ENCODE data around the gene PADI4.

Gene PADI4

DNA sequence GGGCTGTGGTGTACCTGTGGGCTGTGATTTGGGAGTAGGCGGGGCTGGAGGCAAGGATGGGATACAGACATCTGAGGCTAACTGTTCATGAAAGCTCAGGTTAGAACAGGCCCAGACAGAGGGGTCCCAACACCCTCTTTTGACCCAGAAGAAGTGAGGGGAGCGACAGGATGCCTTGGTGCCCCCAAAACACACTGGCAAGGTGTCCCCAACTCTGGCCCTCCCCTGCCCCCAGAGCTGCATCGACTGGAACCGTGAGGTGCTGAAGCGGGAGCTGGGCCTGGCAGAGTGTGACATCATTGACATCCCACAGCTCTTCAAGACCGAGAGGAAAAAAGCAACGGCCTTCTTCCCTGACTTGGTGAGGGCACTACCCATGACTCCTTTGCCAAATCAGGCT is 27.6 kb upstream of the PADI4 start:
- TF ChIP-seq POU2F2 (IDR thresholded peaks at IDR 0.05; ENCODE audit: low read depth, low read length), result no peak
- TF ChIP-seq POLR2AphosphoS5 (IDR thresholded peaks at IDR 0.05; ENCODE audit: low read depth, low read length), result no peak
- TF ChIP-seq PAX5 (IDR thresholded peaks at IDR 0.05; ENCODE audit: insufficient read depth, low read length, severe bottlenecking), result no peak
- no peak for TF ChIP-seq TAF1 (IDR thresholded peaks at IDR 0.05; ENCODE audit: low read depth, low read length)
- TF ChIP-seq POLR2A (IDR thresholded peaks at IDR 0.05; ENCODE audit: low read depth, low read length), result no peak
- FAIRE-seq, result no peak
- DNase-seq (ENCODE audit: insufficient read length, low spot score), result no peak

DNA sequence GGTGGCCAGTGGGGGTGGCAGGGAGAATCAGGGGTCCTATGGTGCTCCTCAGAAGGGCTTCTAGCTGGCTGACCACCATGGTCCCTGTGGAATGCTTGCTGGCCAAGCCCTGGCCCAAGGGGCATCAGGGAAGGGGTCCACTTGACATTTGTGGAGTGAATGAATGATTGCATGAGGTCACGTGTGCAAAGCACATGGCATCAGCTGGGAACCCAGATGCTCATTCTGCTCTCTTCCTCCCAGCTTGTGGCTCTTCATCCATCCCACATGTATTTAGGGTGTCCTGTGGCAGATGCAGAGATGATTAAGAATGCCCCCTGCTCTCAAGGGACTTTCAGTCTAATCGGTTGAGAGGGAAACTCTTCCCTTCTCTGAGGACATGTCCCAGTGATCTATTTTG is 27.1 kb upstream of the PADI4 start:
- FAIRE-seq (no peak), DNase-seq (ENCODE audit: insufficient read length, low spot score) (no peak)
- TF ChIP-seq TAF1 (IDR thresholded peaks at IDR 0.05; ENCODE audit: low read depth, low read length) (no peak), POLR2AphosphoS5 (IDR thresholded peaks at IDR 0.05; ENCODE audit: low read depth, low read length) (no peak), PAX5 (IDR thresholded peaks at IDR 0.05; ENCODE audit: insufficient read depth, low read length, severe bottlenecking) (no peak), SPI1 (IDR thresholded peaks at IDR 0.05; ENCODE audit: low read depth, low read length) (no peak), POU2F2 (IDR thresholded peaks at IDR 0.05; ENCODE audit: low read depth, low read length) (no peak), POLR2A (IDR thresholded peaks at IDR 0.05; ENCODE audit: low read depth, low read length) (no peak)

DNA sequence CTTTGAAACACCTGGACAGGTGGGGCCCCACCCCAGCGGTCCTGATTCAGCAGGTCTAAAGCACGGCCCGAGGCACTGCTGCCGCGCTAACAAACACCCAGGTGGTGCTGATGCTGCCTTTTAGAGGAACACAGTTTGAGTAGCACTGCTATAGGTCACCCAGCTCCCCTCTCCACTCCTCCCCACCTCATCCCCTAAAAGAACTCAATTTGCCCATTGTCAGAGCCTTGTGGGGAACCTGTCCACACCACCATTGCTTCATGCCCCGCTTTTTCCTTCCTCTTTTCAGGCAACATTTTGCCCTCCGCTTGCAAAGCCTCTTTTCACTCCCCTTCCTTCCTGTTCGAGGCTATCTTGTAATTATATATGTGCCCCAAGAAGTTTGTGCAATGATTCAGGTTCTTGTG is 26.2 kb upstream of the PADI4 start:
- FAIRE-seq (no peak), DNase-seq (ENCODE audit: insufficient read length, low spot score) (no peak)
- TF ChIP-seq PAX5 (IDR thresholded peaks at IDR 0.05; ENCODE audit: insufficient read depth, low read length, severe bottlenecking) (no peak), POU2F2 (IDR thresholded peaks at IDR 0.05; ENCODE audit: low read depth, low read length) (no peak), POLR2AphosphoS5 (IDR thresholded peaks at IDR 0.05; ENCODE audit: low read depth, low read length) (no peak), SPI1 (IDR thresholded peaks at IDR 0.05; ENCODE audit: low read depth, low read length) (no peak), TAF1 (IDR thresholded peaks at IDR 0.05; ENCODE audit: low read depth, low read length) (no peak)

DNA sequence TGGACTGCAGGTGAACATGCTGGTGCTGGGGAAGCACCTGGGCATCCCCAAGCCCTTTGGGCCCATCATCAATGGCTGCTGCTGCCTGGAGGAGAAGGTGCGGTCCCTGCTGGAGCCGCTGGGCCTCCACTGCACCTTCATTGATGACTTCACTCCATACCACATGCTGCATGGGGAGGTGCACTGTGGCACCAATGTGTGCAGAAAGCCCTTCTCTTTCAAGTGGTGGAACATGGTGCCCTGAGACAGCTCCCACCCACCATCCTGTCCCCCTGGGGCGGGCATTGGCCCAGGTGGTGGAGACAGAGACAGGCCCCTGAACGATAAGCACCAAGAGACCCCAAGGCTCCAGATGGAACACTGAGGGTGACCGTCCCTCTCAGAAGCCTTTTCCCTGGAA is 25.2 kb upstream of the PADI4 start:
- no peak for TF ChIP-seq POLR2AphosphoS5 (IDR thresholded peaks at IDR 0.05; ENCODE audit: low read depth, low read length)
- no peak for DNase-seq (ENCODE audit: insufficient read length, low spot score)
- FAIRE-seq, result no peak

DNA sequence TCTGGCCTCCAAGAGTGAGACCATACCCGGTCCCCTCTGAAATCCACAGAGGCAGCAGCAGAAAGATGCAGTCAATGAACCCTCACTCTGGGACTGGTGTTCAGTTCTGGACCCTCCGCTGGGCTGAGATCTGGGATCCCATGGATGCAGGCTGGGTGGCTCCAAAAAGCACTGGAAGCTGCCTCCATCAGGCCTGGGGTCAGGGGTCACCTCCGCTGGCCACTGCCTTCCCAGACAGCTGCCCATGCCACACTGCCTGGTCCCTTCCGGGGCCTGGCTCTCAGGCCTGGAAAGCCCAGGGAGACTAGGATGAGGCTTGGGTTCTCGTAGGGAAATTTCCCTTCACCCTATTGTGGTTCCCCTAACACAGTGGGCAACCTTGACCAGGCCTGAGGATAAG is 21.4 kb upstream of the PADI4 start:
- TF ChIP-seq POLR2AphosphoS5 (IDR thresholded peaks at IDR 0.05; ENCODE audit: low read depth, low read length), result no peak
- TF ChIP-seq POLR2A (IDR thresholded peaks at IDR 0.05; ENCODE audit: low read depth, low read length), result no peak
- TF ChIP-seq TAF1 (IDR thresholded peaks at IDR 0.05; ENCODE audit: low read depth, low read length), result no peak
- TF ChIP-seq SPI1 (IDR thresholded peaks at IDR 0.05; ENCODE audit: low read depth, low read length), result no peak
- no peak for FAIRE-seq

DNA sequence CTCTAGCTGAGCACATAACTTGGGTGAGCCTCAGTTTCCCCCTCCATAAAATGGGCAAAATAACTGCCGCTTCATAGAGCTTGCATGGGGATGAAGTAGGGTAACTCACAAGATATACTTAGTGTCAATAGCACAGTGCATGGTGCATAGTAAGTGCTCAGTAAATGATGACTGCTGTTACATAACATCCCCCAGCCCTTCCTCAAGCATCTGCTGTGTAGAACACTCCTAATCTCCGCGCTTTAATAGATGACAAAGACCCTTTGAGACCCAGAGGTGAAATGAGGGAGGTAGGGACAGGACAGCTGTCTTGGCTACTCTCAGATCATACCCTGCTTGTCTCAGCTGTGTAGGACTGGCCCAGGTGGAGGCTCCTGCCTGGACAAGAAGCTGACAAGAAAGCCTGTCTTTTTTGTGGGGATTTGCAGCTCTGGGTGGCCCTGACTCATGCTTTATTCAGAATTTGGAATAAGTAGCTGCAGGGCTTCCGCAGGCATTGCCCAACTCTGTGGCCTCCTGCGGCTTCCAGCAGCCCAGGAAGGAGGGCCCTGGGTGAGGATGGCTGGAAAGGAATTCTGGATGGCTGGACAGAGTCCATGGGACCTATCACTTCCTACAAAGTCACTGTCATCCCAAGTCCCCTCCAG is 20.7 kb upstream of the PADI4 start:
- TF ChIP-seq POLR2AphosphoS5 (IDR thresholded peaks at IDR 0.05; ENCODE audit: low read depth, low read length), result no peak
- no peak for TF ChIP-seq POLR2A (IDR thresholded peaks at IDR 0.05; ENCODE audit: low read depth, low read length)
- no peak for TF ChIP-seq POU2F2 (IDR thresholded peaks at IDR 0.05; ENCODE audit: low read depth, low read length)
- no peak for TF ChIP-seq PAX5 (IDR thresholded peaks at IDR 0.05; ENCODE audit: insufficient read depth, low read length, severe bottlenecking)
- TF ChIP-seq SPI1 (IDR thresholded peaks at IDR 0.05; ENCODE audit: low read depth, low read length), result no peak
- TF ChIP-seq TAF1 (IDR thresholded peaks at IDR 0.05; ENCODE audit: low read depth, low read length), result no peak
- DNase-seq (ENCODE audit: insufficient read length, low spot score), result no peak
- no peak for FAIRE-seq

More for the DNA sequence above, 21.4 kb upstream of the PADI4 start:
- DNase-seq (ENCODE audit: insufficient read length, low spot score), result no peak

DNA sequence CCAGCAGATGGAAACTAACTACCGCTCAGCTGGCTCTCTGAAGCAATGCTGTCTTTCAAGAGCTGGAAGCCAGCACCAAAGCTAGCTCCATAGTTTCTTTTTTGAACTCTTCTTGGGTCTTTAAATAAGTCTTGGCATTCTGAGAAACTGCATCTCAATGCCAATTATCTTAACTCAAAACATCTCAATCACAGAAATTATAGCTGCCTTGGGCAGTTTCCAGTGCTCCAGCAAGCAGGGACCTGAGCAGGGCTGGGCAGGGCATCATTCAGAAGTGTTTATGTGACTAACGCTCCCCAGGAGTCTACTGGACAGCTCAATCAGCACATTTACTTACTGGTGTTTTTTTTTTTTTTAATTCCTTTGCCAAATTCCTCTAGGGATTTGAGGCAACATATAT is 18.3 kb upstream of the PADI4 start:
- TF ChIP-seq POLR2AphosphoS5 (IDR thresholded peaks at IDR 0.05; ENCODE audit: low read depth, low read length) (no peak), SPI1 (IDR thresholded peaks at IDR 0.05; ENCODE audit: low read depth, low read length) (no peak), POU2F2 (IDR thresholded peaks at IDR 0.05; ENCODE audit: low read depth, low read length) (no peak), POLR2A (IDR thresholded peaks at IDR 0.05; ENCODE audit: low read depth, low read length) (no peak), PAX5 (IDR thresholded peaks at IDR 0.05; ENCODE audit: insufficient read depth, low read length, severe bottlenecking) (no peak), TAF1 (IDR thresholded peaks at IDR 0.05; ENCODE audit: low read depth, low read length) (no peak)
- no peak for FAIRE-seq
- DNase-seq (ENCODE audit: insufficient read length, low spot score), result no peak

DNA sequence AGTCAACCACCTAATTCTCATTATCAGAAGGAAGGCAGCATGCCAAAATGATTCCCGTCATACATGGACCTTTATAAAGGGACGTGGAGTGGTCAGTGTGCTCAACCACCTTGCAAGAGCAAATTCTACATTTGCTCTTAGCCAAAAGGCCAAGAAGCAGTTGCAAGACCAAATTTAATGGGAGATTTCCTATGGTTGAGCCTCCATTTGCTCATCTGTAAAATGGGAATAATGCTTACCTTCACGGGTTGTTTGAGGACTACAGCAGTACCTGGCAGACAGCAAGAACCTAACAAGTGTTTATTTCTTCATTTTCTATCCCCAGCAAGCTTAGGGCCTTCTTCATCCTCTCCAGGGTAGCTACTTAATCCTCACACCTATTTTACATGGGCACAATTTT is 17.4 kb upstream of the PADI4 start:
- FAIRE-seq, result no peak

DNA sequence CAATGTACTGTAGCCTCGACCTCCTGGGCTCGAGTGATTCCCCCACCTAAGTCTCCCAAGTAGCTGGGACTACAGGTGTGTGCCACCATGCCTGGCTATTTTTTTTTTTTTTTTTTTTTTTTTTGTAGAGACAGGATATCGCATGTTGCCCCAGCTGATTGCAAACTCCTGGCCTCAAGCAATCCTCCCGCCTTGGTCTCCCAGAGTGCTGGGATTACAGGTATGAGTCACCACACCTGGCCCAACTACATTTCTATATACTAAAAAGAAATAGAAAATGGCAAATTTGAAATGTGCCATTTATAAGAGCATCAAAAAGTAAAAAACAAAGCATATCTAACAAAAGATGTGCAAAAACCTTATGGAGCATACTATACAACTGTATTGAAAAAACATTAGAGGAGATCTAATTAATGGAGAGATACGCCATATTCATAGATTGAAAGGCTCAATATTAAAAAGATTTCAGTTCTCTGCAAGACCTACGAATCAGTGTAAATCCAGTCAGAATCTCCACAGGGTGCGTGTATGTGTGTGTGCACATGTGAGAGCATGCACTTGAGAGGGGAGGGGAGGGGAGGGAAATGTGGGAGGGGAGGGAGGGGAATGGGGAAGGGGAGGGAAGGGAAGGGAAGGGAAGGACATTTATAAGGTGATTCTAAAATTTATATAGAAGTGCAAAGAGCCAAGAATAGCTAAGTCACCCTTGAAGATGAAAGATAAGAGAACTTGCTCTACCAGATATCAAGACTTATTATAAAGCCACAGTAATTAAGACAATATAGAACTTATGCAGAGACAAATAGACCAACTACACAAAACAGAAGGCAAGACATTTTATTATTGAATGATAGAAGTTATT is 15.5 kb upstream of the PADI4 start:
- no peak for DNase-seq (ENCODE audit: insufficient read length, low spot score)
- TF ChIP-seq POLR2A (IDR thresholded peaks at IDR 0.05; ENCODE audit: low read depth, low read length), result no peak
- no peak for TF ChIP-seq POU2F2 (IDR thresholded peaks at IDR 0.05; ENCODE audit: low read depth, low read length)

More for the DNA sequence above, 17.4 kb upstream of the PADI4 start:
- no peak for DNase-seq (ENCODE audit: insufficient read length, low spot score)
- TF ChIP-seq POLR2A (IDR thresholded peaks at IDR 0.05; ENCODE audit: low read depth, low read length) (no peak), POU2F2 (IDR thresholded peaks at IDR 0.05; ENCODE audit: low read depth, low read length) (no peak), POLR2AphosphoS5 (IDR thresholded peaks at IDR 0.05; ENCODE audit: low read depth, low read length) (no peak), SPI1 (IDR thresholded peaks at IDR 0.05; ENCODE audit: low read depth, low read length) (no peak), TAF1 (IDR thresholded peaks at IDR 0.05; ENCODE audit: low read depth, low read length) (no peak), PAX5 (IDR thresholded peaks at IDR 0.05; ENCODE audit: insufficient read depth, low read length, severe bottlenecking) (no peak)

More for the DNA sequence above, 15.5 kb upstream of the PADI4 start:
- FAIRE-seq, result no peak

Data from GM12891 (cell line).